Liver (tissue), 9 donors: ENCODE measurements around the gene KCP. TPM values are rescaled to one million over a fixed set of nuclear protein-coding genes. Genes with fewer than 3 reads are reported as not detected.

Experiments used
- DNase-seq: peaks from one replicate; pipeline ENCODE4 v3.0.0-alpha.2; 2017; ENCODE audit warnings: low spot score
- H3K27ac ChIP-seq, 2 donors: one replicate each; pipeline ENCODE4 v1.7.0; 2013; ENCODE audit warnings: inconsistent platforms in 2 of 2, low read length in 2 of 2, control low read depth in 1 of 2, low read depth in 1 of 2, mild to moderate bottlenecking in 1 of 2
- H3K27me3 ChIP-seq, 4 donors: one replicate each; pipeline versions ENCODE4 v1.6.1 to v1.7.0; 2013; ENCODE audit warnings: low read length in 3 of 4, inconsistent platforms in 1 of 4, mild to moderate bottlenecking in 1 of 4, moderate library complexity in 1 of 4; ENCODE audit not compliant: control insufficient read depth in 4 of 4, insufficient read depth in 4 of 4
- H3K36me3 ChIP-seq, 4 donors: one replicate each; pipeline versions ENCODE4 v1.6.1 to v1.7.0; 2013; ENCODE audit warnings: low read length in 3 of 4, mild to moderate bottlenecking in 3 of 4, low read depth in 1 of 4, moderate library complexity in 1 of 4; ENCODE audit not compliant: control insufficient read depth in 4 of 4, insufficient read depth in 3 of 4
- H3K4me1 ChIP-seq, 4 donors: one replicate each; pipeline versions ENCODE4 v1.6.1 to v1.7.0; 2013; ENCODE audit warnings: low read length in 3 of 4, mild to moderate bottlenecking in 3 of 4, moderate library complexity in 1 of 4; ENCODE audit not compliant: control insufficient read depth in 4 of 4, insufficient read depth in 4 of 4
- H3K4me3 ChIP-seq, 3 donors: one replicate each; pipeline versions ENCODE4 v1.6.1 to v1.7.0; 2013; ENCODE audit warnings: low read length in 3 of 3, control low read depth in 1 of 3, low read depth in 1 of 3, mild to moderate bottlenecking in 1 of 3
- H3K9ac ChIP-seq, 2 donors: one replicate each; pipeline ENCODE4 v1.7.0; 2013; ENCODE audit warnings: low read length in 2 of 2, mild to moderate bottlenecking in 2 of 2, moderate library complexity in 2 of 2, control low read depth in 1 of 2, low read depth in 1 of 2
- H3K9me3 ChIP-seq, 4 donors: one replicate each; pipeline versions ENCODE4 v1.6.1 to v1.7.0; 2013; ENCODE audit warnings: low read length in 3 of 4; ENCODE audit not compliant: control insufficient read depth in 4 of 4
- EGR1 ChIP-seq, 2 donors: IDR thresholded peaks; 2 replicates each; pipeline ENCODE4 v1.6.1; 2016 to 2018; ENCODE audit warnings: antibody characterized with exemption in 2 of 2, low read depth in 2 of 2
- FOXA1 ChIP-seq: IDR thresholded peaks from 2 replicates; pipeline ENCODE4 v1.6.1; 2016; ENCODE audit warnings: antibody characterized with exemption
- FOXA2 ChIP-seq: IDR thresholded peaks from 2 replicates; pipeline ENCODE4 v1.6.1; 2016; ENCODE audit warnings: antibody characterized with exemption
- GABPA ChIP-seq, 2 donors: IDR thresholded peaks in 1 of 2; conservative IDR thresholded peaks in 1 of 2; 2 replicates each; pipeline ENCODE4 v1.6.1; 2016; ENCODE audit warnings: antibody characterized with exemption in 2 of 2, mild to moderate bottlenecking in 1 of 2, moderate library complexity in 1 of 2
- HNF4A ChIP-seq, 2 donors: conservative IDR thresholded peaks; 2 replicates each; pipeline ENCODE4 v1.6.1; 2016; ENCODE audit warnings: antibody characterized with exemption in 2 of 2, mild to moderate bottlenecking in 2 of 2
- HNF4G ChIP-seq: IDR thresholded peaks from 2 replicates; pipeline ENCODE4 v1.6.1; 2016; ENCODE audit warnings: antibody characterized with exemption
- JUND ChIP-seq, 2 donors: IDR thresholded peaks; 2 replicates each; pipeline ENCODE4 v1.6.1; 2016; ENCODE audit warnings: antibody characterized with exemption in 2 of 2
- NR2F2 ChIP-seq: IDR thresholded peaks from 2 replicates; pipeline ENCODE4 v1.6.1; 2016; ENCODE audit warnings: antibody characterized with exemption
- RAD21 ChIP-seq, 2 donors: IDR thresholded peaks; 2 replicates each; pipeline ENCODE4 v1.6.1; 2016; ENCODE audit warnings: antibody characterized with exemption in 2 of 2, mild to moderate bottlenecking in 2 of 2
- RXRA ChIP-seq, 2 donors: IDR thresholded peaks; 2 replicates each; pipeline ENCODE4 v1.6.1; 2017 to 2018; ENCODE audit warnings: antibody characterized with exemption in 2 of 2, mild to moderate bottlenecking in 1 of 2
- SP1 ChIP-seq: IDR thresholded peaks from 2 replicates; pipeline ENCODE4 v1.6.1; 2018; ENCODE audit warnings: antibody characterized with exemption, mild to moderate bottlenecking
- TAF1 ChIP-seq: conservative IDR thresholded peaks from 2 replicates; pipeline ENCODE4 v1.6.1; 2016; ENCODE audit warnings: antibody characterized with exemption, mild to moderate bottlenecking
- YY1 ChIP-seq: IDR thresholded peaks from 2 replicates; pipeline ENCODE4 v1.6.1; 2016; ENCODE audit warnings: antibody characterized with exemption, mild to moderate bottlenecking
- WGBS: extraction: QIAGEN DNeasy Blood & Tissue Kit; methylation state at CpG from one replicate; pipeline ENCODE4 v1.1.7; 2013; 5-methylcytosine and 5-hydroxymethylcytosine counted together
- polyA plus RNA-seq, 2 donors: library from polyadenylated mRNA; stranded (reverse) in 1 of 2; unstranded in 1 of 2; fragments of 200-250 nt in 1 of 2; fragments of >200 nt in 1 of 2; fragmentation: Nextera tagmentation in 1 of 2; extraction: Ambion mirVana in 1 of 2; gene quantifications; one replicate each; pipeline versions ENCODE4 v1.2.1 to v1.2.3, GENCODE V29; 2013 to 2015
- total RNA-seq, 2 donors: library from RNA; depleted of rRNA; stranded (reverse); fragments of >200 nt; gene quantifications; one replicate each; pipeline ENCODE4 v1.2.3, GENCODE V29; 2014
- TF ChIP-seq, protein P1 (sequence below): IDR thresholded peaks from 2 replicates; pipeline ENCODE4 v1.6.1; 2016; ENCODE audit warnings: antibody characterized with exemption
- TF ChIP-seq, protein P2 (sequence below): IDR thresholded peaks from 2 replicates; pipeline ENCODE4 v1.6.1; 2016; ENCODE audit warnings: antibody characterized with exemption
- TF ChIP-seq, protein P3 (sequence below): IDR thresholded peaks from 2 replicates; pipeline ENCODE4 v1.6.1; 2016; ENCODE audit warnings: antibody characterized with exemption, mild to moderate bottlenecking
- TF ChIP-seq, protein P4 (sequence below): fragments of 150-350 bp; IDR thresholded peaks from 2 replicates; pipeline ENCODE4 v1.5.1; 2017; ENCODE audit warnings: improper control_type of control experiment, low read depth, low read length; ENCODE audit not compliant: missing input control
- TF ChIP-seq, protein P5 (sequence below): IDR thresholded peaks from 2 replicates; pipeline ENCODE4 v1.6.1; 2016; ENCODE audit warnings: antibody characterized with exemption
- donor health status: healthy.
- donor health status: healthy.
- donor health status: healthy.
- donor health status: healthy.
- donor health status: healthy.

Gene KCP
- total and polyA plus RNA-seq, 4 donors, result 0.02 to 0.08 (median 0.05) TPM; not detected in 1

DNA sequence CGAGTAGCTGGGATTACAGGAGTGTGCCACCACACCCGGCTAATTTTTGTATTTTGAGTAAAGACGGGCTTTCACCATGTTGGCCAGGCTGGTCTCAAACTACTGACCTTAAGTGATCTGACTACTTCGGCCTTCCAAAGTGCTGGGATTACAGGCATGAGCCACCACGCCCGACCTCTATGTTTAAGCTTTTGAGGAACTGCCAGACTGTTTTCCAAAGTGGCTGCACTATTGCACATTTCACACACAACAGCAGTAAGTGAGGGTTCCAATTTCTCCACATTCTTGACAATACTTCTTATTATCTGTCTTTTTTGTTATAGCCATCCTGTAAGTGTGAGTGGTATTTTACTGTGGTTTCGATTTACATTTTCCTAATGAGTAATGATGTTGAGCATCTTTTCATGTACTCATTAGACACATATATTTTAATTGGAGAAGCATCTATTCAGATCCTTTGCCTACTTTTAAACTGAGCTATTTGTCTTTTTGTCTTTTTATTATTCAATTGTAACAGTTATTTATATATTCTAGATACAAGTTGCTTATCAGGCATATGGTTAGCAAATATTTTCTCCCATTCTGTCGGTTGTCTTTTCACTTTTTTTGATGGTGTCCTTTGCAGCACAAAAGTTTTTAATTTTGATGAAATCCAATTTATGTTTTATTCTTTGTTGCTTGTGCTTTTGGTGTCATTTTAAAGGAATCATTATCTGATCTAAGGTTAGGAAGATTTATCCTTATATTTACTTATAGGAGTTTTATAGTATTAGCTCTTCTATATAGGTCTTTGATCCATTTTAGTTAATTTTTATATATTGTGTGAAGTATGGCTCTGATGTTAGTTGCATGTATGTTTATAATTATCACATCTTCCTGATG is 14.4 kb upstream of the KCP start:
- Histone ChIP-seq H3K27me3 (no peaks in the 10 kb centered on the region), H3K4me1 (no peaks in the 10 kb centered on the region), H3K36me3 (no peaks in the 10 kb centered on the region), H3K9ac (no peak overlapping the region), H3K9me3 (no peaks in the 10 kb centered on the region), H3K4me3 (no peak overlapping the region), H3K27ac (no peak overlapping the region)
- 85% methylated on average over 8 of the region's 8 CpGs for WGBS
- DNase-seq, result no peak
- TF ChIP-seq YY1 (no peak), EGR1 (IDR thresholded peaks at IDR 0.05; ENCODE audit: low read depth in 2 of 2) (no peak), HNF4A (conservative IDR thresholded peaks at IDR 0.05) (no peak), JUND (IDR thresholded peaks at IDR 0.05) (no peak), TAF1 (no peak), FOXA1 (no peak), HNF4G (no peak), GABPA (IDR thresholded peaks at IDR 0.05 in 1 of 2, conservative IDR thresholded peaks at IDR 0.05 in 1 of 2) (no peak), RAD21 (IDR thresholded peaks at IDR 0.05) (no peak), RXRA (IDR thresholded peaks at IDR 0.05) (no peak), SP1 (no peak), NR2F2 (no peak), FOXA2 (no peak)
- TF ChIP-seq, protein P1, sequence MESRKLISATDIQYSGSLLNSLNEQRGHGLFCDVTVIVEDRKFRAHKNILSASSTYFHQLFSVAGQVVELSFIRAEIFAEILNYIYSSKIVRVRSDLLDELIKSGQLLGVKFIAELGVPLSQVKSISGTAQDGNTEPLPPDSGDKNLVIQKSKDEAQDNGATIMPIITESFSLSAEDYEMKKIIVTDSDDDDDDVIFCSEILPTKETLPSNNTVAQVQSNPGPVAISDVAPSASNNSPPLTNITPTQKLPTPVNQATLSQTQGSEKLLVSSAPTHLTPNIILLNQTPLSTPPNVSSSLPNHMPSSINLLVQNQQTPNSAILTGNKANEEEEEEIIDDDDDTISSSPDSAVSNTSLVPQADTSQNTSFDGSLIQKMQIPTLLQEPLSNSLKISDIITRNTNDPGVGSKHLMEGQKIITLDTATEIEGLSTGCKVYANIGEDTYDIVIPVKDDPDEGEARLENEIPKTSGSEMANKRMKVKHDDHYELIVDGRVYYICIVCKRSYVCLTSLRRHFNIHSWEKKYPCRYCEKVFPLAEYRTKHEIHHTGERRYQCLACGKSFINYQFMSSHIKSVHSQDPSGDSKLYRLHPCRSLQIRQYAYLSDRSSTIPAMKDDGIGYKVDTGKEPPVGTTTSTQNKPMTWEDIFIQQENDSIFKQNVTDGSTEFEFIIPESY, result no peak
- TF ChIP-seq, protein P2, sequence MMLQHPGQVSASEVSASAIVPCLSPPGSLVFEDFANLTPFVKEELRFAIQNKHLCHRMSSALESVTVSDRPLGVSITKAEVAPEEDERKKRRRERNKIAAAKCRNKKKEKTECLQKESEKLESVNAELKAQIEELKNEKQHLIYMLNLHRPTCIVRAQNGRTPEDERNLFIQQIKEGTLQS, result no peak
- TF ChIP-seq, protein P3, sequence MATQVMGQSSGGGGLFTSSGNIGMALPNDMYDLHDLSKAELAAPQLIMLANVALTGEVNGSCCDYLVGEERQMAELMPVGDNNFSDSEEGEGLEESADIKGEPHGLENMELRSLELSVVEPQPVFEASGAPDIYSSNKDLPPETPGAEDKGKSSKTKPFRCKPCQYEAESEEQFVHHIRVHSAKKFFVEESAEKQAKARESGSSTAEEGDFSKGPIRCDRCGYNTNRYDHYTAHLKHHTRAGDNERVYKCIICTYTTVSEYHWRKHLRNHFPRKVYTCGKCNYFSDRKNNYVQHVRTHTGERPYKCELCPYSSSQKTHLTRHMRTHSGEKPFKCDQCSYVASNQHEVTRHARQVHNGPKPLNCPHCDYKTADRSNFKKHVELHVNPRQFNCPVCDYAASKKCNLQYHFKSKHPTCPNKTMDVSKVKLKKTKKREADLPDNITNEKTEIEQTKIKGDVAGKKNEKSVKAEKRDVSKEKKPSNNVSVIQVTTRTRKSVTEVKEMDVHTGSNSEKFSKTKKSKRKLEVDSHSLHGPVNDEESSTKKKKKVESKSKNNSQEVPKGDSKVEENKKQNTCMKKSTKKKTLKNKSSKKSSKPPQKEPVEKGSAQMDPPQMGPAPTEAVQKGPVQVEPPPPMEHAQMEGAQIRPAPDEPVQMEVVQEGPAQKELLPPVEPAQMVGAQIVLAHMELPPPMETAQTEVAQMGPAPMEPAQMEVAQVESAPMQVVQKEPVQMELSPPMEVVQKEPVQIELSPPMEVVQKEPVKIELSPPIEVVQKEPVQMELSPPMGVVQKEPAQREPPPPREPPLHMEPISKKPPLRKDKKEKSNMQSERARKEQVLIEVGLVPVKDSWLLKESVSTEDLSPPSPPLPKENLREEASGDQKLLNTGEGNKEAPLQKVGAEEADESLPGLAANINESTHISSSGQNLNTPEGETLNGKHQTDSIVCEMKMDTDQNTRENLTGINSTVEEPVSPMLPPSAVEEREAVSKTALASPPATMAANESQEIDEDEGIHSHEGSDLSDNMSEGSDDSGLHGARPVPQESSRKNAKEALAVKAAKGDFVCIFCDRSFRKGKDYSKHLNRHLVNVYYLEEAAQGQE, result no peak
- TF ChIP-seq, protein P4, sequence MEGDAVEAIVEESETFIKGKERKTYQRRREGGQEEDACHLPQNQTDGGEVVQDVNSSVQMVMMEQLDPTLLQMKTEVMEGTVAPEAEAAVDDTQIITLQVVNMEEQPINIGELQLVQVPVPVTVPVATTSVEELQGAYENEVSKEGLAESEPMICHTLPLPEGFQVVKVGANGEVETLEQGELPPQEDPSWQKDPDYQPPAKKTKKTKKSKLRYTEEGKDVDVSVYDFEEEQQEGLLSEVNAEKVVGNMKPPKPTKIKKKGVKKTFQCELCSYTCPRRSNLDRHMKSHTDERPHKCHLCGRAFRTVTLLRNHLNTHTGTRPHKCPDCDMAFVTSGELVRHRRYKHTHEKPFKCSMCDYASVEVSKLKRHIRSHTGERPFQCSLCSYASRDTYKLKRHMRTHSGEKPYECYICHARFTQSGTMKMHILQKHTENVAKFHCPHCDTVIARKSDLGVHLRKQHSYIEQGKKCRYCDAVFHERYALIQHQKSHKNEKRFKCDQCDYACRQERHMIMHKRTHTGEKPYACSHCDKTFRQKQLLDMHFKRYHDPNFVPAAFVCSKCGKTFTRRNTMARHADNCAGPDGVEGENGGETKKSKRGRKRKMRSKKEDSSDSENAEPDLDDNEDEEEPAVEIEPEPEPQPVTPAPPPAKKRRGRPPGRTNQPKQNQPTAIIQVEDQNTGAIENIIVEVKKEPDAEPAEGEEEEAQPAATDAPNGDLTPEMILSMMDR, result no peak
- TF ChIP-seq, protein P5, sequence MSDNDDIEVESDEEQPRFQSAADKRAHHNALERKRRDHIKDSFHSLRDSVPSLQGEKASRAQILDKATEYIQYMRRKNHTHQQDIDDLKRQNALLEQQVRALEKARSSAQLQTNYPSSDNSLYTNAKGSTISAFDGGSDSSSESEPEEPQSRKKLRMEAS, result no peak
